Loucy (cell line): Measurements from ENCODE around the gene TOMM70.

ENCODE experiments used
- EZH2phosphoT487 ChIP-seq: fragments of 200-600 bp; IDR thresholded peaks from 2 replicates; pipeline ENCODE4 v1.6.1; 2018; ENCODE audit warnings: antibody characterized with exemption, mild to moderate bottlenecking, moderate library complexity, borderline replicate concordance
- TF ChIP-seq, protein P1 (sequence below): fragments of 200-600 bp; sonication (generic); conservative IDR thresholded peaks from 2 replicates; pipeline ENCODE4 v1.5.1; 2014; ENCODE audit warnings: mild to moderate bottlenecking, antibody characterized with exemption, low read length

- TF ChIP-seq, protein P1, sequence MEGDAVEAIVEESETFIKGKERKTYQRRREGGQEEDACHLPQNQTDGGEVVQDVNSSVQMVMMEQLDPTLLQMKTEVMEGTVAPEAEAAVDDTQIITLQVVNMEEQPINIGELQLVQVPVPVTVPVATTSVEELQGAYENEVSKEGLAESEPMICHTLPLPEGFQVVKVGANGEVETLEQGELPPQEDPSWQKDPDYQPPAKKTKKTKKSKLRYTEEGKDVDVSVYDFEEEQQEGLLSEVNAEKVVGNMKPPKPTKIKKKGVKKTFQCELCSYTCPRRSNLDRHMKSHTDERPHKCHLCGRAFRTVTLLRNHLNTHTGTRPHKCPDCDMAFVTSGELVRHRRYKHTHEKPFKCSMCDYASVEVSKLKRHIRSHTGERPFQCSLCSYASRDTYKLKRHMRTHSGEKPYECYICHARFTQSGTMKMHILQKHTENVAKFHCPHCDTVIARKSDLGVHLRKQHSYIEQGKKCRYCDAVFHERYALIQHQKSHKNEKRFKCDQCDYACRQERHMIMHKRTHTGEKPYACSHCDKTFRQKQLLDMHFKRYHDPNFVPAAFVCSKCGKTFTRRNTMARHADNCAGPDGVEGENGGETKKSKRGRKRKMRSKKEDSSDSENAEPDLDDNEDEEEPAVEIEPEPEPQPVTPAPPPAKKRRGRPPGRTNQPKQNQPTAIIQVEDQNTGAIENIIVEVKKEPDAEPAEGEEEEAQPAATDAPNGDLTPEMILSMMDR, result no peak
- TF ChIP-seq EZH2phosphoT487, result no peak
These were observed 39.0 kb downstream of the TOMM70 start for GRCh38 chr3:100361897-100362296.
